Body of pancreas (tissue), 4 donors: ENCODE data around the gene TSPAN32.

Source experiments
- POLR2A ChIP-seq, 3 donors: fragments of 450-650 bp; IDR thresholded peaks; one replicate each; pipeline ENCODE4 v1.6.1; 2016; ENCODE audit warnings: antibody characterized with exemption in 3 of 3, mild to moderate bottlenecking in 2 of 3
- TF ChIP-seq, protein P1 (sequence below), 7 experiments: fragments of 450-650 bp in 4 of 7; fragments of 200-600 bp in 3 of 7; sonication (generic) in 3 of 7; IDR thresholded peaks; one replicate each; pipeline ENCODE4 v1.5.1; 2016 to 2019; ENCODE audit warnings: antibody characterized with exemption in 7 of 7

DNA sequence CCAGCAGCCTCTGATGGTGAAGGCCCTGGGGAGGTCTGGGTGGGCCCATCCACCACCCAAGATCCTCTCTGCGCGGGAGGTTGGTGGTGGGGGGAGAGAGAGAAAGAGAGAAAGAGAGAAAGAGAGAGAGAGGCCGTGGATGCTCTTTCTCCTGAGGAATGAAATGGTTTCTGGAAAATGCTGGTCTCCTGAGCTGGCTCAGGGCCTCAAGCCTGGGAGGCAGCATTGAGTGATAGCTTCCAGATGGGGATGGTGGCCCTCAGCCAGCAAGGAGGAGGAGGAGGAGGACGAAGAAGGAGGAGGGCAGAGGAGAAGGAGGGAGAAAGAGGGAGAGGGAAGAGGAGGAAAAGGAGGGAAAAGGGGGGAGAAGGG is 4.6 kb downstream of the TSPAN32 start:
- TF ChIP-seq, protein P1, sequence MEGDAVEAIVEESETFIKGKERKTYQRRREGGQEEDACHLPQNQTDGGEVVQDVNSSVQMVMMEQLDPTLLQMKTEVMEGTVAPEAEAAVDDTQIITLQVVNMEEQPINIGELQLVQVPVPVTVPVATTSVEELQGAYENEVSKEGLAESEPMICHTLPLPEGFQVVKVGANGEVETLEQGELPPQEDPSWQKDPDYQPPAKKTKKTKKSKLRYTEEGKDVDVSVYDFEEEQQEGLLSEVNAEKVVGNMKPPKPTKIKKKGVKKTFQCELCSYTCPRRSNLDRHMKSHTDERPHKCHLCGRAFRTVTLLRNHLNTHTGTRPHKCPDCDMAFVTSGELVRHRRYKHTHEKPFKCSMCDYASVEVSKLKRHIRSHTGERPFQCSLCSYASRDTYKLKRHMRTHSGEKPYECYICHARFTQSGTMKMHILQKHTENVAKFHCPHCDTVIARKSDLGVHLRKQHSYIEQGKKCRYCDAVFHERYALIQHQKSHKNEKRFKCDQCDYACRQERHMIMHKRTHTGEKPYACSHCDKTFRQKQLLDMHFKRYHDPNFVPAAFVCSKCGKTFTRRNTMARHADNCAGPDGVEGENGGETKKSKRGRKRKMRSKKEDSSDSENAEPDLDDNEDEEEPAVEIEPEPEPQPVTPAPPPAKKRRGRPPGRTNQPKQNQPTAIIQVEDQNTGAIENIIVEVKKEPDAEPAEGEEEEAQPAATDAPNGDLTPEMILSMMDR (IDR thresholded peaks at IDR 0.05), result no peak
- TF ChIP-seq POLR2A (IDR thresholded peaks at IDR 0.05), result no peak
